Measurements from ENCODE around the gene ALPK1.

Gene ALPK1

DNA sequence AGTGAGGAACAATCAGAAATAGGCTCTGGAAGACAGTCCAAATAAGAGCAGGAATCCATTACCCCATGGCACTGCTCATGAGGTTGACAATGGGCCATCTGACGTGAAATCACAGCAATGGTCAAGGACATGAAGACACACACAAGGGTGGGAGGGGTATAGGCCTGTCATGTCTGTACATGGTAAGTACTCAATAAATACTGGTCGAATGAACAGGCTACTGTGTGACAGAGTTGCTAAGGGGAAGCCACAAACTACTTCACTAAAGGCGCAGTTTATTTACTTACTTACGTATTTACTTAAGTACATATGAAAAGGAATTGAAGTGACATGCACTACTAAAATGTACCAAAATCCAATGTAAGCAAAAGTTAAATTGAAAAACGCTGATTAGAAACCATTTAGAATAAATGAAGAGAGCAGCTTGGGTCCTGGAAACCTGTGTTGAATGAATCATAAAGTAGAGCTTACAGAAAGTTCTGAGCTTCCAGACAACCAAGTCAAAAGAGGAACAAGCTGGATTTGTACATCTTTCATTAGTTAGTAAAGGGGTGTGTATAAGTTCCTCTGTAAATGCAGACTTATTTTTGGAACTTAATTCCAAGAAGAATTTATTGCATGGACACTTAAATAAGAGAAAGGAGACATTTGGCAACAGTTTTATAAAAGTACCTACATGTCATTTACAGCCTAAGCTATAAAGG lies 32.7 kb downstream of the ALPK1 start:
- DNase-seq: no peak

DNA sequence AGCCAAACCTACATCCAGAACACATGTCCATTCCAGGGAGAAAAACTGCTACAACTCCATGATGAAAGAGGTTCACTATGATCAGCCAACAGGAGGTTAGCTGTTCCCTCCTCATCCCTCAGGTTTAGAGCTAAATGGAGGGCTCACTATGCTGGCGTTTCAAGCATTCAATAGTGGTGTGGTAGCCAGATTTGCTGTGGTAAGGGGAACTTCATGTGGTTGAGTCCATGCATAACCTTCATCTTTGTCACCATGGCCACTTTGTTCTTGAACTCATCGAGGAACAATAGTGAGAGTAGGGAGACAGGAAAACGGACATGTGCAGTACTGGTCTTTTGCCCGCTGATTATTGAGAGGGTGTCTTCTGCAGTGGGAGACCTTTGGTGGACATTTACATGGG lies 33.8 kb downstream of the ALPK1 start:
- DNase-seq: no peak

DNA sequence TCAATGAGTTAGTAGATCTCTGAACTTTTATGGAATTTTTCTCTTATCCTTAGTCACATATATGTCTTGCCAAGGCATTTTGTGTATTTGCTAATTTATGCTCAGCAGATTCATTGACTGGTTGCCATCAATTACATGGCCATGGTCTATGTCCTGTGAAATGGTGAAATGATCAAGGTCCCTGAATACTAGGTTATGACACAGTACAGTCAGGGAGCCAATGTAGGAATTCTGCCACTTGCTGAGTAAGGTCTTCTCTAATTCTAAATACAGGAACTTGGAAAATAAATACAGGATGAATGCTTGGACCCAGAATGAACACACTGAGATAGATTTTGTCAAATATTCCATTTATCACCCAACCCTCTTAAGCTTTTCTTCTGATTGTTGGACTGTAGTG lies 35.2 kb downstream of the ALPK1 start:
- DNase-seq: no peak

DNA sequence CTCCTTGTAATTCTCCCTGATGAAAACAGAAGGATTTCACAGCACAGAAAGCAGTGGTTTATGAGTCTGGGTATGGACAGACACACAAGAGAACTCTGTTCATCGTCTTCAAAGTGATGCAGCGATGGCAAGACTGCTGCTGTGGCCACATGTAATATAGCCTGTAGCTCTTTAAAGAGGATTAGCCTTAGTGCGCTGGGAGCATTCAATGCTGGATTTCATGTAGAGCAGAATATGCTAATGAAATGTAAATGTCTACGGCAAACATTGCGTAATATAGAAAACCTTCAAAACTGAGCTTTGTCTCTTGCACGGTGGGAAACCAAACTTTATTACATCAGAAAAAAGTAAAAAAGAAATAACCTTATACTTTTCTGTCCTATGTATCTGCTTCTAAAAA lies 42.9 kb downstream of the ALPK1 start:
- DNase-seq: no peak

DNA sequence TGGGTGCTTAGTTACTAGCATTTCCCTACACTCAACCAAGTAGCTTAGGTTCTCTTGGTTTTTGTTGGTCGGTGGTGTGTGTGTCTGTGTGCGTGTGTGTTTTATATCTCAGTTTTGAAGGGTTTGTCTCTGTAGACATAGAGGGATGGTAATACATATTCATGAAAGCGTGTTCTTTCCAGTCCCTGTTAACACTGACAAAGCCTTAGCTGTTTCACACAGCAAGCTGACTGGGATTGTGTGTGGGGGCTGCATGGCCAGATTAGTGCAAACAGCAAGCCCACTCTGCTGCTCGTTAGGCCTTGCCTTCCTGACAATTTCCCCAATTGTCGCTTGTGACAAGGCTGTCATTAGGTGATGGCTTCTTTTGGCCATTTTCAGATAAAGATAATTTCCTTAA lies 43.9 kb downstream of the ALPK1 start:
- no peak for DNase-seq

DNA sequence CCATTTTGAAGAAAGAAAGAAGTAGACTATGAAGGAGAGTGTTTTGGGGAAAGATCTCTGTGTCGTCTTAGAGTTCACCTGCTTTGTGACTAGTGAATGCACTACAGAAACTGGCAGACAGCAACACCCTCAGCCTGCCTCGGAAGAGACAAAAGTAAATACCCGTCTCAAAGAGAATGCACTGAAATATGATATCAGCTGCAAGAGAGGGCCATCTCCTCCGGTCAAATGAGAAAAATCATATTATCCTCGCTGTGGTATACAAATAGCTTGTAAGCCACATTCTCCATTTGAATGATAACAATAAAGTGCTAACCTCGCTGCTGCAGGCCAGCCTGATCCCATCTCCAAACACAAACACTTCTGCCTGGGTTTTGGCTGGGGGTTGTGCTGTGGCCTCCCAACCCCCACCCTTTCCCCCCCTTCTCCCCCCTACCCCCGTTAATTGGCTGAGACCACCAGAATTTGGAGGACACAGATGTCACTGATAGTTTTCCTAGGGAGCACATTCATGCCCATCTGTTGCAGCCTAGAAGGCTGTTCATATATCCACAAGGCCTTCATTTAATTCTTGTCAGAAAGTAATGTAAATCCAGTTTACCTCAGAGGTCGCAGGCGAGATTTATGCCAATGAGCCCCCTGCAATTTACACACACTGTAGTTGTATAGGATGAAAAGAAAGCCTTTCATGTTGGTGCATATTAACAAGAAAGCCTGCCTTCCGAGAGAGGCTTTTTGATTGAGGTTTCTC lies 46.3 kb downstream of the ALPK1 start:
- DNase-seq: no peak

DNA sequence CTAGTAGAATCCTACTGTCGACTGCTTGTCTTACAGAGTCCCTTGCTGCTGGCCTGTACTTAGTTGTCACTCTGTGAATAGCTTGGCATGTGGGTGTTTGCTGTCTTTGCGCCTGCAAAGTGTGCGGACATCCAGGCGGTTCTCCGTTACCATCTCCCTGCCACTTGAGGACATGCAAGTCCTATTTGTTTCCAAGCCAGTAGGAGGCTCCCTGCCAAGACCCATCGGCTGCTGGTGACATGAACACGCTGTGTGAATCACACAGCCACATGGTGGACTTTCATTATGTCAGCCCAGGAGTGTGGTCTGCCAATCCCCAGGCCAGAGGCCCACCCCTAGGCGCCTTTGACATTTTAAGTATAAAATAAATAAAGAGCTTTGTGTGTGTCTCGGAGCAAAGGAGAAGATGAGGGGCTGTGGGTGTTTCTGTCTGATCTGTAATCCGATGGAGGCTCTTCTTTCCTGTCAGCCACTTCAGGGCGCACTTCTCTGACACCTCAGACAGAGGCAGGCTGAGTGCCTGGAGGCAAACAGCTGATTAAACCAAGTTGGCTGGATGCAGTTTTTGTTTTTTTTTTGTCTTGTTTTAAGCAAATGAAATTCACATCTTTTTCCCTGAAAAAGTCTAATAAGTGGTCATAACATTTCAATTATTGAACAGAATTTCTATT lies 51.5 kb downstream of the ALPK1 start:
- no peak for DNase-seq

DNA sequence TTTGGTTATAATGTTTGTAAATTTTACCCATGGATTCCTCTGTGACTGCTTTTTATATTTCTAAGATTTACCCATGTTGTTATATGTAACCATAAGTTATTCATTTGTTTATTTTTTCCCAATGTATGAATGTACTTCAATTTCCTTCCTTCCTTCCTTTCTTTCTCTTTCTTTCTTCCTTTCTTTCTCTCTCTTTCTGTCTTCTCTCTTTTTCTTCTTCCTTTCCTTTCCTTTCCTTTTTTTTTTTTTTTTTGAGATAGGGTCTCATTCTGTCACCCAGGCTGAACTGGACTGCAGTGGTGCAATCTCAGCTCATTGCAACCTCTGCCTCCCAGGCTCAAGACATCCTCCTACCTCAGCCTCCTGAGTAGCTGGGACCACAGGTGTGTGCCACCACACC lies 55.6 kb downstream of the ALPK1 start:
- DNase-seq: no peak

DNA sequence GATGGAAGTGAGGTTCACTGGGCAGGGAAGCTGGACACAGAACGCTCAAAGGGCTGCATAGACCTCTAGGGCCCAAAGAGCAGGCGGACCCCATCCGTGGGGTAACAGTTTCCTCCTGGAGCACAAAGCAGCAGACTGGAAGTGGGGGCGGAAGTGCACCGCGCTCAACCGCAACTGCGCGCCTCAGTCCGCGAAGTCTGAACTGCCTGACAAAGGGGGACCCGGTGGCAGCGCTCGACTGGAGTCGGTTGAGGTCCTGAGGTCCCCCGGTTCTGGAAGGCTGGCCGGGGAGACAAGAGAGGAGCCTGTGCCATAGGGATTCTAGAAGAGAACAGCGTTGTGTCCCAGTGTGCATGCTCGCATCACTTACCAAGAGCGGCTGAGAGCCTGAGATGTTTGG lies 58.5 kb downstream of the ALPK1 start:
- no peak for DNase-seq

DNA sequence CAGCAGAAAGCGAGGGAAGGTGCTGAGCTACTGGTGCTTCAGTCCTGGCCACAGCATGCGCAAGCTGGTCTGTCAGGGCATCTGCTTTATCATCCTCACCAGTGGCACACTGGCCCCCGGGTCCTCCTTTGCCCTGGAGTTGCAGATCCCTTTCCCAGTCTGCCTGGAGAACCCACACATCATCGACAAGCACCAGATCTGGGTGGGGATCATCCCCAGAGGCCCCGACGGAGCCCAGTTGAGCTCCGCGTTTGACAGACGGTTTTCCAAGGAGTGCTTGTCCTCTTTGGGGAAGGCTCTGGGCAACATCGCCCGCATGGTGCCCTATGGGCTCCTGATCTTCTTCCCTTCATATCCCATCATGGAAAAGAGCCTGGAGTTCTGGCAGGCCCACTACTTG lies 60.3 kb downstream of the ALPK1 start:
- DNase-seq: no peak

DNA sequence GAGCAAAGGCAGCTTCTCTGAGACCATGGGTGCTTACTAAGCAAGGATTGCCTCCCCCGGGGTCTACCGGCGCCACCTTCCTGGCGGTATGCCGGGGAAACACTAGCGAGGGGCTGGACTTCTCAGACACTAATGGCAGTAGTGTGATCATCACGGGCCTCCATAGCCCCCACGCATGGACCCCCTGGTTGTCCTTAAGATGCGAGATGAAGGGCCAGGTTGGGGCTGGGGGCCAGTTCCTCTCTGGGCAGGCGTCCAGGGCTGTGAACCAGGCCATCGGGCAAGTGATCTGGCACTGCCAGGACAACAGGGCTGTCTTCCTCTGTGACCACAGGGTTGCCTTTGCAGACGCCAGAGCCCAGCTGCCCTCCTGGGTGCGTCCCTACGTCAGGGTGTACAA lies 60.7 kb downstream of the ALPK1 start:
- DNase-seq: no peak

DNA sequence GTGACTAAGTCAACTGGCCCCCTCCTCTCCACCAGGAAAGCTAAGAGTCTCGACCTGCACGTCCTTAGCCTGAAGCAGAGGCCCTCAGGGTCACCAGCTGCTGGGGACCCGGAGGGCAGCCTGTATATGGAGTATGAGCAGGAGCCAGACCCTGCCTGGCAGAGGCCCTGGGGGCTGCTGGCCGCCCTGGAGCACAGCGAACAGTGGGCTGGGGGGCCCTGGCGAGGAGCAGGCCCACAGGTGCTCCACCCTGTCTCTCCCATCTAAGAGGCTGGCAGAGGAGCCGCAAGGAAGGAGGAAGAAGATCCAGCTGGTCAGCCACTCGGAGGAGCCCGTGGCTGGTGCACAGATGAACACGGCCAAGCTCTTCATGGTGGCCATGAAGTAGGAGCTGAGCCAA lies 61.2 kb downstream of the ALPK1 start:
- DNase-seq: no peak

DNA sequence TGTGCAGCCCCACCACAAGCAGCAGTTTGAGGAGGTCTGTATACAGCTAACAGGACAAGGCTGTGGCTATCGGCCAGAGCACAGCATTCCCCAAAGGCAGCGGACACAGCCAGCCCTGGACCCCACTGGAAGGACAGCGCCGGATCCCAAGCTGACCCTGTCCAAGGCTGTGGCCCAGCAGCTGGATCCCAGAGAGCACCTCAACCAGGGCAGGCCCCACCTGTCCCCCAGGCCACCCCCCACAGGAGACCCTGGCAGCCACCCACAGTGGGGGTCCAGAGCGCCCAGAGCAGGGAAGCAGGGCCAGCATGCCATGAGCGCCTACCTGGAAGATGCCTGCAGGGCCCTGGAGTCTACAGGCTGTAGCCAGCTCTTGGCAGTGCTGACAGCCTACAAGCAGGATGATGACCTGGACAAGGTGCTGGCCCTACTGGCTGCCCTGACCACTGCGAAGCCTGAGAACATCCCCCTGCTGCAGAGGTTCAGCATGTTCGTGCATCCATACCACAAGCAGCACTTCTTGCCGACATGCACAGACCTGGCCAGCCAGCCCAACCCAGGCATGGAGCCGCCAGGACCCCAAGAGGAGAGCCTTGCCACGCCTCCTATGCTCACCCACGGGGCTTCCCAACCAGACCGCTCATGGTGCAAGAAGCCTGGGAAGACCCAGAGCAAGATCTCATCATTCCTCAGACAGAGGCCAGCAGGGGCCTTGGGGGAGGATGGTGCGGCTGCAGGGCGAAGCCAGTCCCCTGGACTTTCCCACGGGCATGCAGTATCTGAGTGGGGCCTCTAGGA lies 62.0 kb downstream of the ALPK1 start:
- no peak for DNase-seq

DNA sequence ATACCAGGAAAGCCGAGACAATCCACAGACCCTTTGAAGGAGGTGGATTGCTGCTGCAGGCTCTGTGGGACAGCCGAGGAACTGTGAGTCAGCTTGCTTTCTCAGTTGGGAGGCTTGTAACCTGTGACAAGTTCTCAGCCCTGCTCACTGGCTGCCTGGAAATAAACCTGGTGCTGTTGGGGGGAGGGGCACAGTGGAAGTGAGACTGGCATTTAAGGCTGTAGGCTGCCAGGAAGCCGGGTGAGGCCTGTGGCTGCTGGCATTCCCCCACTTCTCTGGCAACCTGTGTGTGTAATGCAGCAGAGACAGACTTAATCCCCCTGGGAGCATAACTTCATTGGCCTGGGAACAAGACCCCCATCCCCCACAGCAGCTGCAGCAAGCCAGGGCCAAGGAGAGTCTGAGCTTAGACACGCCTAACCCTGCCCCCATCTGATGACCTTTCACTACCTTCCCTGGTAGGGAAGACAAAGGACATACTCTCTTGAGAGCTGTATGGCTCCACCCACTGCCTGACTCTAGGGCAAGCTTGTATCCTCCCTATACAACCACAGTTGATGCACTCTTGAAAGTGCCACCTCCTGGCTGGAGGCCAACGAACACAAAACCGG lies 64.1 kb downstream of the ALPK1 start:
- no peak for DNase-seq

DNA sequence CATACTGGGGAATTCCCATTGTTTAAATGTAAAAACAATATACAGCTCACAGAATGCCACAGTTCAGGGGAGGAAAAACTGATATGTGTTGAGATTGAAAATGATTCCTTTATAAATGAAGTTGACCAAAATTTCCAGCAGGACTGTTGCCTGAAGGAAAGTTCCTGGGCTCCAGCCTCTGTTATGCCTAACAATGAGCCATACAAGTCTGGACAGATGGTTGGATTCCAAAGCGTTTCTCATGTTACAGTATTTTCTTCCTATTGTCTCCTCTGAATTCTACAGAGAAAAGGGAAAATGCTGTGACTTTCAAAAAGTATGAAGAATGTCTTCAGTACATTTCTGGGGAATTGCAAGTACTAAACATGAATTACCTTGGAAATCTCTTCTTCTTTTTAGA lies 73.3 kb downstream of the ALPK1 start:
- DNase-seq: no peak

DNA sequence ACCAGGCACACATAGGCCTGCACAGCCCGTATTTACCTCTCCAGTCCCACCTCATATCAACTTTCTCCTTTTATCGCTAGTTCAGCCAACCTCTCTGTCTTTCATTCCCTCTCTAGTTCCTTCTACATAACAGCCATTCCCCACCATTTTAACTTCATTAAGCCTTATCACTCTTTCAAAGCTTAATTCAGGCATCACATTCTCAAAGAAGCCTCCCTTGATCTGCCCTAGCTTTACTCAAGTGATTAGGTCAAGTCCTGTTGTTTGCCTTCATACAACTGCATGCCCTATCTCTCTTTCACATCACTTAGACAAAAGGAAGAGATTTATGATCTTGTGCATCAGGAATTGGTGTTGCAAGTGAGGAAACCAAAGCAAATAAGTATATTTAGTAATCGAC lies 74.2 kb downstream of the ALPK1 start:
- no peak for DNase-seq

DNA sequence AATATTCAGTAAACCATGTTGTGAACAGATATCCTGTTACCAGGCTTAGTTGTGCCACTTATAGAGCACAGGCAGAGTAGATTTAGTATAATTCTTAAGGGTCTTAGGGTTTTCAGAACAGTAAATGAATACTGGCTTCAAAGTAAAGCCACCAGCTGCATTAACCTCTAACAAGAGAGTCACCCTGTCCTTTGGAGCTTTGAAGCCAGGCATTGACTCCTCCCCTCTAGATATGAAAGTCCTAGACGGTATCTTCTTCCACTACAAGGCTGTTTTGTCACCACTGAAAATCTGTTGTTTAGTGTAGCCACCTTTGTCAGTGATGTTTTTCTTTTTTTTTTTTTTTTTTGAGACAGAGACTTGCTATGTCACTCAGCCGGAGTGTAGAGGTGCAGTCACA lies 77.7 kb downstream of the ALPK1 start:
- DNase-seq: no peak

DNA sequence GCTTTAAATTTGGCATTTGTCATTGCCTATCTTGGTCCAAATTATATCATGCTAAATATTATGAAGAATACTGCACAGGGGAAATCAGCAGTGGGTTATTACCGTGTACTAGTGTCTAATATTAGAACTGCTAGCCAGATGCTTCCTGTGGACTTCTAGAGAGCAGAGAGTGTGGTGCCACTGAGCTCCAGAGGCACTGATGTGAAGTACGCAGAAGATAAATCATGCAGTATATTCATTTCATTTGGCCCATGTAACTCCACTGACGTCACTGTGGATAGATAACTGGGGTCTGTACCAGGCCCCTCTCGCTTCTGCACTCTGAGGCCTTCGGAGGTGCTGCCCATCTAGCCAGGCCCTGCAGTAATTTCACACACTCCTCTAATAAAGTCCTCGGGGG lies 80.0 kb downstream of the ALPK1 start:
- DNase-seq: no peak

DNA sequence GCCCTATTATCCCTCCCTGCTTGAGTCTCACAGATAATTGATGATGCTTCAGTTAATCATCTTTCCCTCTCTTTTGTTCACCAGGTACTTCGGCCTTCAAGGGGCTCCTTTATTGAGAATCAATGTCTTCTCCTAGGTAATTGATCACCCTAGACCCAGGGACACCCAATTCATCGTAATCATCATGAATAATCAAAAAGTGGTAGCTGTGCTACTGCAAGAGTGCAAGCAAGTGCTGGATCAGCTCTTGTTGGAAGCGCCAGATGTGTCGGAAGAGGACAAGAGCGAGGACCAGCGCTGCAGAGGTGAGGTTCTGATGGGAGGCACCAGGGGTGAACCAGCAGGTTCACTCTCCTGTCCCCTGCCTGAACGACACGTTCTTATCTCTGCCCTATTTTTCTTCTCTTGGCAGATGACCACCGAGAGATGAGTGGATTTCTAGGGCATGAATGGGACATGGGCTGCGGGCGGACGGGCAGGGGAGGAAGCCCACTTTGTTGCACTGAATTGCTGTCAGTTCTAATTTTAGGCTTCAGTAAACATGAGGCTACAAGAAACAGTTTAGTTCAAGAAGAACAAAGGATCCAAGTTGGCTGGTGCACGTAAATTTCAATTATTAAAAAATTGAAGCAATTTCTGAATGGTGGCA lies 80.5 kb downstream of the ALPK1 start:
- no peak for DNase-seq

DNA sequence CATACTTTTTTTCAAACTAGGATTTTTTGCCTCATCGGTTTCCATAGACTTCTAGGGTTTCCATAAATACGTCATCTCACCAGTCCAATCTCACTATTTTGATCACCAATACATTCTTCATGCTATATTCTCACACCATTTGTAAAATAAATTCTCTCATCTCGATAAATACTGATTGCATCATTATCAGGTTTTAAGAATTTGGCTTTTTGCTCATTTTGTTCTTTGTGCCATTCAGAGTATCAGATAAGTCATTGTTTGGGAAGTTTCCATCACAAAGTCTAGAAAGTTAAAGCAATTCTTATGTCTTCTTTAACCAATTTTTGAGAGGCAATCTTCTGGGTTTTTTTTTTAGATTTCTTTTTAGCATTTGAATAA lies 81.1 kb downstream of the ALPK1 start:
- DNase-seq: no peak

DNA sequence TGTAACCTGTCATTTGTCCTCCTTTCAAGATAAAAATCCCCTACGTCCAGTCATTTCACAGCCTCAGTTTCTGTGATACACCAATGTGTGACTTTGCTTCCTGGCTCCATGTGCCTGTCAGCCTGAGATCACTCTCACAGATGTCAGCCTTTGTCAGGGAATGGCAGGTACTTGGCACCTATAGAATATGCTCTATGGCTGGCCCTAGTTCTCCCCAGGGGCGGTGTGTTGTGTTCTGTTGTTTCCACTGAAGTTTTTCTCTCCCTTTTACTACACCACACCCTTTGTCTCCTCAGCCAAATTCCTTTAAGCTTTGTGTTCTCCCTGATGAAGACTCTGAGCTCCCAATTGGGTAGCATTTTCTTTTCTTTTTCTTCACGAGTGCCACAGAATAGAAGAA lies 81.7 kb downstream of the ALPK1 start:
- no peak for DNase-seq

DNA sequence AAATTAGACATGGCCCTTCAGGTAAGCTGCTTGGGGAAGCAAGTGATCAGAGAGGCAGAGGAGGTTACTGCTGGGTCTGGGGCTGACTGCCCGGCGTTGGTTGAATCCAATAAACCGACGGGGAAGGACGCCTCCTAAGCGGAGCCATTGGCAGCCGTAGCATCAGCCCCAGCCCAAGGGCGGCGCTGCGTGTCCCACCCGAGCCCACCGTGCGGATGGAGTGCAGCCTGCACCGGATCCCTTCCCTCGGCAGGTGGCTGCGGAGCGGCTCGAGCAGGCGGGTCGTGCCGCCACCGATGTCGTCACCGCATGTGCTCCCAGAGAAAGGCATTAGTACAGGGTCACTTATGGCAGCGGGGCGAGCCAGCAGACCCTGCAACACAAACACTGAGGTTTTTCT lies 82.1 kb downstream of the ALPK1 start:
- DNase-seq: no peak
